GM12892 (cell line): ENCODE data around the gene MARCHF9.

Source experiments
- POLR2A ChIP-seq: IDR thresholded peaks from 2 replicates; pipeline ENCODE4 v1.6.1; 2011; ENCODE audit warnings: low read depth, low read length, control low read depth
- POLR2AphosphoS5 ChIP-seq: IDR thresholded peaks from 2 replicates; pipeline ENCODE4 v1.6.1; 2011; ENCODE audit warnings: low read depth, low read length, control low read depth
- TAF1 ChIP-seq: IDR thresholded peaks from 2 replicates; pipeline ENCODE4 v1.6.1; 2011; ENCODE audit warnings: low read depth, mild to moderate bottlenecking, control low read depth, low read length, borderline replicate concordance

- TF ChIP-seq POLR2AphosphoS5 (no peak), POLR2A (no peak), TAF1 (no peak)
Measured at GRCh38 chr12:57749061-57749460, 5.8 kb upstream of the MARCHF9 start.
